Activated naive CD4-positive, alpha-beta T cell treated with anti-CD3 and anti-CD28 coated beads, Interleukin-2, amount 50 U/mL, for 72 hours (primary cell): Measurements from ENCODE around the gene MOCOS. TPM values are rescaled to one million over a fixed set of nuclear protein-coding genes. Genes with fewer than 3 reads are reported as not detected.

Experiments
- total RNA-seq, 2 donors: library from RNA; stranded (reverse); gene quantifications; one replicate each; pipeline ENCODE4 v1.2.3, GENCODE V29; 2022

MOCOS gene
- total RNA-seq, 2 donors from 2014 or later: 0.19 to 0.36 TPM

Other genes starting within 250 kb of the MOCOS start
- gene RPRD1A, start 119.9 kb upstream of the MOCOS start, total RNA-seq: 10 to 100 TPM; 32.2 to 32.6 TPM
- gene SLC39A6, start 58.2 kb upstream of the MOCOS start, total RNA-seq: 10 to 100 TPM; 22.7 to 33.4 TPM
- gene ELP2, start 57.6 kb upstream of the MOCOS start, total RNA-seq: 100 to 1,000 TPM; 109 to 110 TPM
- not detected for gene FHOD3, start 110.2 kb downstream of the MOCOS start, total RNA-seq